GM12878 (cell line): Measurements from ENCODE around the gene UMAD1. TPM values are rescaled to one million over a fixed set of nuclear protein-coding genes. Genes with fewer than 3 reads are reported as not detected.
A peak's percentile ranks its signal among the peaks of the same experiment; 100 is the strongest.

Experiments used
- ATAC-seq: fragments of 200-7000 bp; cut with Tn5 transposase; 3 replicates; pipeline ENCODE4 v1.9.1; 2020; ENCODE audit warnings: mild to moderate bottlenecking, moderate library complexity
- BruUV-seq: library from RNA; stranded (reverse); fragments of 400-500 nt; replicated peaks from 2 replicates; lab custom pipeline; 2021; lab: Mats Ljungman, UMichigan
- CTCF ChIA-PET: fragments of 300-600 bp; sonication (Branson Sonifier 250); formaldehyde crosslinking; extraction: SDS; loops from one replicate; lab custom pipeline; 2021; ENCODE audit warnings: inconsistent platforms; lab: Yijun Ruan, JAX
- POLR2A ChIA-PET: fragments of 350-600 bp; formaldehyde crosslinking; extraction: SDS; loops from one replicate; lab custom pipeline; 2021; ENCODE audit warnings: inconsistent platforms; lab: Charles Lee
- RAD21 ChIA-PET: fragments of 300-600 bp; sonication (Branson Sonifier 250); formaldehyde crosslinking; loops from one replicate; lab custom pipeline; 2023; ENCODE audit warnings: antibody characterized with exemption; ENCODE audit not compliant: unreplicated experiment; lab: Charles Lee
- SMC1A ChIA-PET: fragments of 300-600 bp; sonication (Branson Sonifier 250); formaldehyde crosslinking; loops from one replicate; lab custom pipeline; 2023; ENCODE audit not compliant: unreplicated experiment, uncharacterized antibody; lab: Charles Lee
- DNase-seq: peaks from one replicate; pipeline ENCODE4 v3.0.0-alpha.2; 2011; ENCODE audit warnings: low read depth, low spot score
- FAIRE-seq: peaks from 3 replicates; lab custom pipeline; 2011; peaks lifted over from hg19 to GRCh38; lab: Jason Lieb, UNC
- H2AFZ ChIP-seq: 2 replicates; pipeline ENCODE4 v1.6.0; 2011; ENCODE audit warnings: low read depth, low read length, control low read depth; ENCODE audit not compliant: control insufficient read depth
- H3K27ac ChIP-seq: 2 replicates; pipeline ENCODE4 v1.5.1; 2011; ENCODE audit warnings: control low read depth; ENCODE audit not compliant: control insufficient read depth, insufficient read depth
- H3K27me3 ChIP-seq, 2 experiments: replicated peaks in 1 of 2; 2 replicates each; pipeline versions ENCODE4 v1.6.0 to v1.6.1; 2011; ENCODE audit warnings: low read length in 1 of 2; ENCODE audit not compliant: control insufficient read depth in 2 of 2, insufficient read depth in 2 of 2
- H3K36me3 ChIP-seq, 2 experiments: 2 replicates each; pipeline ENCODE4 v1.5.1; 2011; ENCODE audit warnings: low read length in 1 of 2; ENCODE audit not compliant: control insufficient read depth in 2 of 2, insufficient read depth in 2 of 2
- H3K4me1 ChIP-seq: 2 replicates; pipeline ENCODE4 v1.6.1; 2011; ENCODE audit warnings: mild to moderate bottlenecking, low read length, moderate library complexity, mixed read lengths; ENCODE audit not compliant: control insufficient read depth, insufficient read depth
- H3K4me2 ChIP-seq: 2 replicates; pipeline ENCODE4 v1.6.0; 2011; ENCODE audit warnings: control low read depth; ENCODE audit not compliant: control insufficient read depth, insufficient read depth
- H3K4me3 ChIP-seq: fragments of 200-600 bp; sonication (generic); 2 replicates; pipeline ENCODE4 v1.5.1; 2016
- H3K79me2 ChIP-seq: 2 replicates; pipeline ENCODE4 v1.6.0; 2011; ENCODE audit warnings: low read length; ENCODE audit not compliant: control insufficient read depth, insufficient read depth
- H3K9ac ChIP-seq: 2 replicates; pipeline ENCODE4 v1.8.0; 2011; ENCODE audit warnings: low read length, control low read depth, mixed read lengths; ENCODE audit not compliant: control insufficient read depth, insufficient read depth
- H3K9me3 ChIP-seq: replicated peaks from 3 replicates; pipeline ENCODE4 v1.5.1; 2011; ENCODE audit warnings: mild to moderate bottlenecking, low read length; ENCODE audit not compliant: control insufficient read depth, insufficient read depth
- H4K20me1 ChIP-seq: 2 replicates; pipeline ENCODE4 v1.6.0; 2011; ENCODE audit not compliant: control insufficient read depth, insufficient read depth
- BMI1 ChIP-seq: fragments of 450-650 bp; IDR thresholded peaks from 2 replicates; pipeline ENCODE4 v1.6.1; 2016; ENCODE audit warnings: mild to moderate bottlenecking, moderate library complexity, borderline replicate concordance
- CEBPB ChIP-seq, 2 experiments: fragments of 150-350 bp in 1 of 2; IDR thresholded peaks; 2 replicates each; pipeline ENCODE4 v1.6.1; 2012 to 2014; ENCODE audit warnings: low read depth in 2 of 2, low read length in 2 of 2, borderline replicate concordance in 1 of 2, inconsistent platforms in 1 of 2
- ETV6 ChIP-seq, 2 experiments: fragments of 450-650 bp in 1 of 2; IDR thresholded peaks in 1 of 2; conservative IDR thresholded peaks in 1 of 2; 2 replicates each; pipeline ENCODE4 v1.6.1; 2014; ENCODE audit warnings: antibody characterized with exemption in 1 of 2, borderline replicate concordance in 1 of 2, low read depth in 1 of 2, mild to moderate bottlenecking in 1 of 2, moderate library complexity in 1 of 2
- JUNB ChIP-seq: IDR thresholded peaks from 2 replicates; pipeline ENCODE4 v1.6.1; 2016; ENCODE audit warnings: antibody characterized with exemption, mild to moderate bottlenecking
- MYB ChIP-seq: fragments of 150-350 bp; IDR thresholded peaks from 2 replicates; pipeline ENCODE4 v1.6.1; 2014; ENCODE audit warnings: mild to moderate bottlenecking, low read depth, low read length, borderline replicate concordance
- MYC ChIP-seq: IDR thresholded peaks from 2 replicates; pipeline ENCODE4 v1.6.1; 2011; ENCODE audit warnings: mild to moderate bottlenecking, low read length, moderate library complexity, inconsistent platforms; ENCODE audit not compliant: insufficient read depth, insufficient replicate concordance, insufficient read length, severe bottlenecking
- NR2C1 ChIP-seq: fragments of 450-650 bp; IDR thresholded peaks from 2 replicates; pipeline ENCODE4 v1.6.1; 2017; ENCODE audit warnings: antibody characterized with exemption, mild to moderate bottlenecking, moderate library complexity
- PAX5 ChIP-seq: IDR thresholded peaks from 2 replicates; pipeline ENCODE4 v1.6.1; 2011; ENCODE audit warnings: low read depth, low read length, borderline replicate concordance
- POLR2AphosphoS2 ChIP-seq: IDR thresholded peaks from 2 replicates; pipeline ENCODE4 v1.6.1; 2011; ENCODE audit warnings: low read depth, mild to moderate bottlenecking, low read length, improper control_type of control experiment, moderate library complexity
- SP1 ChIP-seq: IDR thresholded peaks from one replicate; pipeline ENCODE4 v1.6.1; 2011; ENCODE audit warnings: low read depth, low read length
- SREBF2 ChIP-seq: IDR thresholded peaks from 2 replicates; pipeline ENCODE4 v1.6.1; 2012; ENCODE audit warnings: mild to moderate bottlenecking, low read length
- TARDBP ChIP-seq: IDR thresholded peaks from 2 replicates; pipeline ENCODE4 v1.6.1; 2016; ENCODE audit warnings: borderline replicate concordance
- TCF3 ChIP-seq: IDR thresholded peaks from 2 replicates; pipeline ENCODE4 v1.6.1; 2012; ENCODE audit warnings: low read depth, mild to moderate bottlenecking, low read length, borderline replicate concordance; ENCODE audit not compliant: insufficient read depth
- WGBS: methylation state at CpG from one replicate; pipeline ENCODE4 v1.1.6; 2016; ENCODE audit warnings: low lambda C conversion rate; ENCODE audit not compliant: insufficient replicate concordance, insufficient coverage; ENCODE audit errors: missing lambda C conversion rate; 5-methylcytosine and 5-hydroxymethylcytosine counted together
- in situ Hi-C: fragments of 300-500 bp; cut with MboI; formaldehyde crosslinking; loops from 9 replicates; pipeline ENCODE4 v1.14.3; 2018; ENCODE audit warnings: mixed read lengths
- intact Hi-C: fragments of 100-400 bp; cut with micrococcal nuclease; formaldehyde crosslinking; loops from one replicate; pipeline ENCODE4 v1.14.2; 2022; ENCODE audit not compliant: unreplicated experiment
- polyA plus RNA-seq, 11 experiments: library from polyadenylated mRNA; depleted of rRNA in 4 of 11; unstranded in 6 of 11; stranded (reverse) in 5 of 11; fragments of >200 nt; fragmentation: Nextera tagmentation in 4 of 11; fragmentation: Illumina TruSeq in 1 of 11; extraction: Ambion mirVana in 4 of 11; extraction: Trizol in 1 of 11; gene quantifications; 1 replicate in 1 of 11; 2 replicates in 10 of 11; pipeline versions ENCODE4 v1.2.1 to v1.2.3, GENCODE V29; 2011 to 2016; ENCODE audit warnings: inconsistent platforms in 2 of 11, missing spikeins in 2 of 11, low read depth in 1 of 11
- total RNA-seq, 4 experiments: library from RNA; depleted of rRNA in 3 of 4; stranded (reverse); fragments of >200 nt in 3 of 4; fragmentation: Illumina TruSeq in 1 of 4; extraction: Trizol in 1 of 4; gene quantifications; 2 replicates each; pipeline versions ENCODE4 v1.2.1 to v1.2.3, GENCODE V29; 2013 to 2021
- TF ChIP-seq, protein P1 (sequence below): IDR thresholded peaks from 2 replicates; pipeline ENCODE4 v1.6.1; 2011; ENCODE audit warnings: borderline replicate concordance, low read depth, mild to moderate bottlenecking, moderate library complexity, mixed read lengths, low read length; ENCODE audit not compliant: insufficient read depth; ENCODE audit errors: extremely low read length
- TF ChIP-seq, protein P2 (sequence below): fragments of 150-350 bp; IDR thresholded peaks from 2 replicates; pipeline ENCODE4 v1.6.1; 2016; ENCODE audit warnings: low read depth, low read length
- TF ChIP-seq, protein P3 (sequence below): fragments of 450-650 bp; IDR thresholded peaks from 2 replicates; pipeline ENCODE4 v1.6.1; 2016; ENCODE audit warnings: mild to moderate bottlenecking

Gene UMAD1
- total and polyA plus RNA-seq, 10 of the 15 experiments (the other 5 are each of a cell fraction or from before 2014, with no cell fraction given): 6.0 to 28.6 (median 9.3) TPM

DNA sequence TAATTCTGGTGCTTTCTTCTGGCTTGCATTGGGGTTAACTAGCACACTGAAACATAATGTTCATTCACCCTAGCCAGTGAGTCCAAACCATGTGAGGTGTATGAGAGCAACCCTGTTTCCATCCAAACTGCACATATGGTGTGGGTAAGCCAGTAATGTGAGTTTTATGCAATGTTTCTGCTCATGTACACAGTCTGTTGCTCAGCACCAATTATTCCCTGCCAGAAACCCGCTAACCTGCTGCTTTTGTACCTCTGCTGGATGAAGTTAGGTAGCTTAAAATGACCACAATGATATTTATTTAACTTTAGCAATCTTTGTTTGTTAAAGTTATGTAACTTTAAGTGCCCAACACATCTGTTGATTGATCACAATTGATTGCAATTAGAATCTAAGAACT lies 171.6 kb downstream of the UMAD1 start (continued):
- TF ChIP-seq PAX5: no peak
- TF ChIP-seq TARDBP: no peak

- ATAC-seq: no peak
- DNase-seq: no peak
- intact Hi-C loops (loop anchor here (5.0 kb wide), 4 partner anchors 248 to 402 kb away; partner anchors contain the start of gene MIOS), in situ Hi-C loops (no loop called here)
- ChIA-PET POLR2A (interaction anchor here (0.8 to 1.3 kb wide), 4 partner anchors 11 to 161 kb away, joined by 3 read pairs; no protein-coding TSS in a partner anchor), RAD21 (interaction anchor here (0.6 to 7.7 kb wide), 5 partner anchors 10 to 375 kb away, joined by 3 to 56 read pairs (median 8); partner anchors contain the start of gene GLCCI1), SMC1A (interaction anchor here (0.7 to 7.4 kb wide), 20 partner anchors 10 to 155 kb away, joined by 3 to 43 read pairs (median 4); no protein-coding TSS in a partner anchor), CTCF (interaction anchor here (1.0 to 1.4 kb wide), 2 partner anchors 51 to 135 kb away, joined by 3 to 7 read pairs; no protein-coding TSS in a partner anchor)
- no peak overlapping the region for H3K4me3 ChIP-seq
- no peaks in the 10 kb centered on the region for H4K20me1 ChIP-seq
- no TSS peak for BruUV-seq
- H3K9me3 ChIP-seq: peaks cover 8% of the 10 kb centered on the region; the same call in 2 of the 3 replicates
- WGBS: 100% methylated on average over 1 of the region's 1 CpG
- H3K27ac ChIP-seq: no peak overlapping the region
- H3K36me3 ChIP-seq: no peaks in the 10 kb centered on the region
- H3K4me2 ChIP-seq: 0 out of 2 replicates have a peak overlapping the region, but pooled peaks have one; percentile 88
- H3K79me2 ChIP-seq: no peaks in the 10 kb centered on the region
- no peak for FAIRE-seq
- H3K27me3 ChIP-seq: no peaks in the 10 kb centered on the region
- H3K9ac ChIP-seq: no peak overlapping the region
- H2AFZ ChIP-seq: no peak overlapping the region
- peaks cover 36% of the 10 kb centered on the region for H3K4me1 ChIP-seq
- no peak for TF ChIP-seq POLR2AphosphoS2
- TF ChIP-seq ETV6 (conservative IDR thresholded peaks at IDR 0.05 in 1 of 2, IDR thresholded peaks at IDR 0.05 in 1 of 2; ENCODE audit: borderline replicate concordance in 1 of 2, low read depth in 1 of 2): no peak
- no peak for TF ChIP-seq NR2C1
- no peak for TF ChIP-seq MYC
- TF ChIP-seq, protein P1, sequence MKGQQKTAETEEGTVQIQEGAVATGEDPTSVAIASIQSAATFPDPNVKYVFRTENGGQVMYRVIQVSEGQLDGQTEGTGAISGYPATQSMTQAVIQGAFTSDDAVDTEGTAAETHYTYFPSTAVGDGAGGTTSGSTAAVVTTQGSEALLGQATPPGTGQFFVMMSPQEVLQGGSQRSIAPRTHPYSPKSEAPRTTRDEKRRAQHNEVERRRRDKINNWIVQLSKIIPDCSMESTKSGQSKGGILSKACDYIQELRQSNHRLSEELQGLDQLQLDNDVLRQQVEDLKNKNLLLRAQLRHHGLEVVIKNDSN: no peak
- no peak for TF ChIP-seq MYB
- no peak for TF ChIP-seq BMI1
- TF ChIP-seq, protein P2, sequence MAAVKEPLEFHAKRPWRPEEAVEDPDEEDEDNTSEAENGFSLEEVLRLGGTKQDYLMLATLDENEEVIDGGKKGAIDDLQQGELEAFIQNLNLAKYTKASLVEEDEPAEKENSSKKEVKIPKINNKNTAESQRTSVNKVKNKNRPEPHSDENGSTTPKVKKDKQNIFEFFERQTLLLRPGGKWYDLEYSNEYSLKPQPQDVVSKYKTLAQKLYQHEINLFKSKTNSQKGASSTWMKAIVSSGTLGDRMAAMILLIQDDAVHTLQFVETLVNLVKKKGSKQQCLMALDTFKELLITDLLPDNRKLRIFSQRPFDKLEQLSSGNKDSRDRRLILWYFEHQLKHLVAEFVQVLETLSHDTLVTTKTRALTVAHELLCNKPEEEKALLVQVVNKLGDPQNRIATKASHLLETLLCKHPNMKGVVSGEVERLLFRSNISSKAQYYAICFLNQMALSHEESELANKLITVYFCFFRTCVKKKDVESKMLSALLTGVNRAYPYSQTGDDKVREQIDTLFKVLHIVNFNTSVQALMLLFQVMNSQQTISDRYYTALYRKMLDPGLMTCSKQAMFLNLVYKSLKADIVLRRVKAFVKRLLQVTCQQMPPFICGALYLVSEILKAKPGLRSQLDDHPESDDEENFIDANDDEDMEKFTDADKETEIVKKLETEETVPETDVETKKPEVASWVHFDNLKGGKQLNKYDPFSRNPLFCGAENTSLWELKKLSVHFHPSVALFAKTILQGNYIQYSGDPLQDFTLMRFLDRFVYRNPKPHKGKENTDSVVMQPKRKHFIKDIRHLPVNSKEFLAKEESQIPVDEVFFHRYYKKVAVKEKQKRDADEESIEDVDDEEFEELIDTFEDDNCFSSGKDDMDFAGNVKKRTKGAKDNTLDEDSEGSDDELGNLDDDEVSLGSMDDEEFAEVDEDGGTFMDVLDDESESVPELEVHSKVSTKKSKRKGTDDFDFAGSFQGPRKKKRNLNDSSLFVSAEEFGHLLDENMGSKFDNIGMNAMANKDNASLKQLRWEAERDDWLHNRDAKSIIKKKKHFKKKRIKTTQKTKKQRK: no peak
- TF ChIP-seq SP1: no peak
- TF ChIP-seq, protein P3, sequence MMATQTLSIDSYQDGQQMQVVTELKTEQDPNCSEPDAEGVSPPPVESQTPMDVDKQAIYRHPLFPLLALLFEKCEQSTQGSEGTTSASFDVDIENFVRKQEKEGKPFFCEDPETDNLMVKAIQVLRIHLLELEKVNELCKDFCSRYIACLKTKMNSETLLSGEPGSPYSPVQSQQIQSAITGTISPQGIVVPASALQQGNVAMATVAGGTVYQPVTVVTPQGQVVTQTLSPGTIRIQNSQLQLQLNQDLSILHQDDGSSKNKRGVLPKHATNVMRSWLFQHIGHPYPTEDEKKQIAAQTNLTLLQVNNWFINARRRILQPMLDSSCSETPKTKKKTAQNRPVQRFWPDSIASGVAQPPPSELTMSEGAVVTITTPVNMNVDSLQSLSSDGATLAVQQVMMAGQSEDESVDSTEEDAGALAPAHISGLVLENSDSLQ: no peak
- no peak for TF ChIP-seq JUNB
- TF ChIP-seq SREBF2: no peak
- TF ChIP-seq CEBPB (IDR thresholded peaks at IDR 0.05; ENCODE audit: borderline replicate concordance in 1 of 2, low read depth in 2 of 2, low read length in 2 of 2): no peak
- no peak for TF ChIP-seq TCF3
Observed at GRCh38 chr7:7815395-7815794, 174.8 kb downstream of the UMAD1 start.
